Hepatocyte (in vitro differentiated cells): ENCODE measurements around the gene CORO2B. TPM values are rescaled to one million over a fixed set of nuclear protein-coding genes. Genes with fewer than 3 reads are reported as not detected.

Source experiments
- DNase-seq: peaks from one replicate; pipeline ENCODE4 v3.0.0-alpha.2; 2016; ENCODE audit warnings: low spot score
- H2AFZ ChIP-seq: fragments of 200-600 bp; sonication (generic); 2 replicates; pipeline ENCODE4 v1.6.0; 2016; ENCODE audit warnings: antibody characterized with exemption, mild to moderate bottlenecking
- H3K27ac ChIP-seq: fragments of 200-600 bp; sonication (generic); 2 replicates; pipeline ENCODE4 v1.5.1; 2016; ENCODE audit warnings: mild to moderate bottlenecking
- H3K27me3 ChIP-seq: fragments of 200-600 bp; sonication (generic); 2 replicates; pipeline ENCODE4 v1.6.1; 2016
- H3K36me3 ChIP-seq: fragments of 200-600 bp; sonication (generic); replicated peaks from 2 replicates; pipeline ENCODE4 v1.5.1; 2016; ENCODE audit warnings: low read depth; ENCODE audit not compliant: insufficient read depth
- H3K4me1 ChIP-seq: fragments of 200-600 bp; sonication (generic); 2 replicates; pipeline ENCODE4 v1.5.1; 2016; ENCODE audit warnings: mild to moderate bottlenecking, moderate library complexity; ENCODE audit not compliant: insufficient read depth
- H3K4me2 ChIP-seq: fragments of 200-600 bp; sonication (generic); 2 replicates; pipeline ENCODE4 v1.6.0; 2016
- H3K4me3 ChIP-seq: fragments of 200-600 bp; sonication (generic); 2 replicates; pipeline ENCODE4 v1.5.1; 2016; ENCODE audit warnings: mild to moderate bottlenecking
- H3K79me2 ChIP-seq: fragments of 200-600 bp; sonication (generic); 2 replicates; pipeline ENCODE4 v1.6.0; 2017; ENCODE audit warnings: mild to moderate bottlenecking
- H3K9me2 ChIP-seq: fragments of 200-600 bp; sonication (generic); replicated peaks from 2 replicates; pipeline ENCODE4 v1.6.0; 2017; ENCODE audit warnings: mild to moderate bottlenecking; ENCODE audit not compliant: insufficient read depth
- H3K9me3 ChIP-seq: fragments of 200-600 bp; sonication (generic); 2 replicates; pipeline ENCODE4 v1.5.1; 2016; ENCODE audit warnings: low read depth, mild to moderate bottlenecking
- H4K20me1 ChIP-seq: fragments of 200-600 bp; sonication (generic); 2 replicates; pipeline ENCODE4 v1.6.0; 2016; ENCODE audit warnings: mild to moderate bottlenecking; ENCODE audit not compliant: insufficient read depth, poor library complexity, severe bottlenecking
- CTCF ChIP-seq: fragments of 200-600 bp; sonication (generic); IDR thresholded peaks from 2 replicates; pipeline ENCODE4 v1.5.1; 2016; ENCODE audit warnings: antibody characterized with exemption, mild to moderate bottlenecking; ENCODE audit not compliant: poor library complexity
- EZH2 ChIP-seq: fragments of 200-600 bp; sonication (generic); IDR thresholded peaks from 2 replicates; pipeline ENCODE4 v1.6.1; 2016; ENCODE audit warnings: antibody characterized with exemption, mild to moderate bottlenecking, borderline replicate concordance
- EZH2phosphoT487 ChIP-seq: fragments of 200-600 bp; sonication (generic); IDR thresholded peaks from one replicate; pipeline ENCODE4 v1.6.1; 2018; ENCODE audit warnings: antibody characterized with exemption, mild to moderate bottlenecking, low read depth, moderate library complexity; ENCODE audit not compliant: unreplicated experiment, severe bottlenecking
- WGBS: methylation state at CpG from one replicate; pipeline ENCODE4 v1.1.6; 2016; ENCODE audit warnings: low lambda C conversion rate; ENCODE audit errors: missing lambda C conversion rate; 5-methylcytosine and 5-hydroxymethylcytosine counted together
- polyA plus RNA-seq: library from polyadenylated mRNA; unstranded; fragments of >200 nt; fragmentation: Nextera tagmentation; extraction: Ambion mirVana; gene quantifications from 2 replicates; pipeline ENCODE4 v1.2.1, GENCODE V29; 2016
- total RNA-seq: library from RNA; depleted of rRNA; stranded (reverse); fragments of >200 nt; gene quantifications from 2 replicates; pipeline ENCODE4 v1.2.3, GENCODE V29; 2014

Gene CORO2B
- total and polyA plus RNA-seq, 2 experiments from 2014 or later = 2.9 to 5.1 TPM

GRCh38 chr15:68606375-68606774 lies 27.6 kb downstream of the CORO2B start:
- no peak for TF ChIP-seq EZH2
- TF ChIP-seq EZH2phosphoT487 = no peak
- no peak for TF ChIP-seq CTCF
- Histone ChIP-seq H3K4me3 (no peak overlapping the region), H3K36me3 (no peaks in the 10 kb centered on the region), H3K27me3 (no peaks in the 10 kb centered on the region), H3K9me2 (no peaks in the 10 kb centered on the region), H3K27ac (no peak overlapping the region), H4K20me1 (no peaks in the 10 kb centered on the region), H3K4me1 (peaks cover 16% of the 10 kb centered on the region), H2AFZ (no peak overlapping the region), H3K79me2 (no peaks in the 10 kb centered on the region), H3K9me3 (no peaks in the 10 kb centered on the region), H3K4me2 (no peak overlapping the region)
- no peak for DNase-seq
- 76% methylated on average over 3 of the region's 3 CpGs for WGBS

DNA sequence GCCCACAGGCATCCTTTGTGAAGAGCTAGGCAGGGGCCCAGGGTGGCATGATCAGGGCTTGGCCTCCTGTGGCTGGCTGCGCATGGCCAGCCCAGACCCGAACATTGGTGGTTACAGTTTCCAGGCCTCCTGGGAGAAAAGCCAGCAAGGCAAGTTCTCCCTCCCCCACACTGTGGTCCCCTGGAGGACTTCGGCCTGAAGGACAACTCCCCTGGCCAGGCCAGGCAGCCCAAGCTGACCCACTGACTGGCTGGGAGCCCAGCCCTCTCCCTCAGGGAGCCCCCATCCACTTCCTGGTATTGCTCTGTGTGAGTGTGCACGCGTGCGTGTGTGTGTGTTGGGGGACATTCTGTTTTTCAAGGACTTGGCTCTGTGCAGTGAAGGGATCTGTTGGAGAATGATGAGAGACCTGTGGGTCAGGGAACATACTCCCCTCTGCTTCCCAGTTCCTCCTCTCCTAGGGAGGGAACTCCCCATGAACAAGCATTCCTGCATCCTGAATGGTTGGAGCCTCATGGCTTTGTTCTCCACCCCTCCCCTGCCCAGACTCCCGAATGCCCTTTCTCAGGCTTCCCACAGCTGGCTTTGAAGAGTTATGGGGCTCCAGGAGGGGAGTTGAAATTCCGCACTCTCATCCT lies 29.5 kb downstream of the CORO2B start:
- Histone ChIP-seq H2AFZ (no peak overlapping the region), H3K36me3 (no peaks in the 10 kb centered on the region), H3K9me2 (no peaks in the 10 kb centered on the region), H3K79me2 (no peaks in the 10 kb centered on the region), H3K4me3 (no peak overlapping the region), H3K27ac (peak overlapping the region; percentile 44), H3K27me3 (no peaks in the 10 kb centered on the region), H3K9me3 (no peaks in the 10 kb centered on the region), H4K20me1 (no peaks in the 10 kb centered on the region), H3K4me2 (no peak overlapping the region), H3K4me1 (peaks cover 16% of the 10 kb centered on the region)
- TF ChIP-seq EZH2 (no peak), EZH2phosphoT487 (no peak), CTCF (no peak)
- WGBS = 81% methylated on average over 8 of the region's 8 CpGs
- peak; percentile 50 for DNase-seq

- H3K36me3 ChIP-seq = no peaks in the 10 kb centered on the region
- no peaks in the 10 kb centered on the region for H3K9me2 ChIP-seq
- no peak for DNase-seq
- H3K9me3 ChIP-seq = no peaks in the 10 kb centered on the region
- TF ChIP-seq CTCF (no peak), EZH2phosphoT487 (no peak), EZH2 (no peak)
- no peak overlapping the region for H3K4me2 ChIP-seq
- peaks cover 16% of the 10 kb centered on the region for H3K4me1 ChIP-seq
- WGBS = 82% methylated on average over 4 of the region's 4 CpGs
- no peak overlapping the region for H2AFZ ChIP-seq
- H3K4me3 ChIP-seq = no peak overlapping the region
- no peaks in the 10 kb centered on the region for H3K27me3 ChIP-seq
- H3K79me2 ChIP-seq = no peaks in the 10 kb centered on the region
- H4K20me1 ChIP-seq = no peaks in the 10 kb centered on the region
- no peak overlapping the region for H3K27ac ChIP-seq
These were observed 30.0 kb downstream of the CORO2B start for GRCh38 chr15:68608844-68609232.
